ENCODE measurements around the gene KCNMB2.
"Not testable (repeated sequence)": the region's sequence is repeated elsewhere in the genome, so short reads cannot be mapped to it uniquely, and the experiment has no call there.

The KCNMB2 gene

DNA sequence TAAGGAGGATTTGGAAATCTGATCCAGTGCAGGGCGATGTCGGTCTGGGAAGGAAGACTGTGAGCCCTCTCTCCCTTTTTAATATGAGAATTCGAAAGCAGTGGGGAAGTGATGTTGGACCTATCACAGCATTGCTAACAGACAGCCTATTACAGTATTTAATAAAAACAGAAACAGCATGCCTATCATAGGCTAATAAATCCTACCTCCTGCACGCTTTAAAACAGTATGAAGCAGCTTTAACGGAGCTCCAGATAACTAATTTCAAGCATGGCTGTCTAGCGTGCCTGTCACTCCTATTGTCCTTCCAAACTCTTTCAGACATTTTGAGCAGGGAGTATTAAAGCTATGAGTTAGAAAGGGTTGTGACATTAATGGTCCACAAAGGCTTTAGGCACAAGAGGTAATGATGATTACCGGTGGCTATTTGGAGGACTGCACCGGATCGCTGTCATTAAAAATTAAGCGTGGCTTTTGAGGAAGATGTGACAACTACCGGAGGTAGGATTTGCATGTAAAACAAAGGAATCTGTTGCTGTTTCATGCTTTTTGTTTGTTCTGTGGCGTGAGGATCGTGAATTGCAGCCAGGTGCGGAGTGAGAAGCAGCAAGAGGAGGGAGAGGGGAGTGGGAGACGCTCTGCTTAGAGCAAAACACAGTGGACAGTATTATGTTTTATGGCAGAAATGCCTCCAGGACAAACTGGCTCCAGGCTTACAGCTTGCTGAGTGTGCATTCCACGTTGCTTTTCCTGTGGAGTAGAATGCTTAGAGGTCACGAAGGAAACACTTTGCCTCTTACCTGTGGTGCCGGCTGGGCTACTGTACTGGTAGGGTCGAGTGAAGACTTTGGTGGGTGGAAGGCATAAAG lies at the start of gene KCNMB2:
TSS of gene KCNMB2 (plus strand) at position 226 of the 869 bp plus-strand sequence.
- peak in 4 of 14 donors; percentile 1 to 22 (median 4) for DNase-seq

DNA sequence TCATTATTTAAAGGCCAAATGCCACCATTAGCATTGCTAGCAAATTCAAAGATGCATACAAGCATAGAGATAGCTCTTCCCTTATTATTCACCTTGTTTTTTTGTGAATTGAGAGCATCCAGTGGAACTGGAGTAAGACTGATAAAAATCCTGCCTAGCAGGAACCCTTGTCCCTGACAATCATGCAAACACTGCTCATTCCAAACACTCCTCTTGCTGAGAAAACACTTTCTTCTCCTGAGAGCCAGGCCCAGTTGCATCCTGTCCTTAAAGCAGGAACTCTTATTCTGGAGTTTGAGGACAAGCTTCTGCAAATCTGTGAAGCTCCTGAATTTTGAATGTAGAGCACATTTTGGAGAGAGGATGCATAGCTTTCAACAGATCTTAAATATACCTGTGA lies 49.3 kb upstream of the KCNMB2 start:
- no peak for DNase-seq

DNA sequence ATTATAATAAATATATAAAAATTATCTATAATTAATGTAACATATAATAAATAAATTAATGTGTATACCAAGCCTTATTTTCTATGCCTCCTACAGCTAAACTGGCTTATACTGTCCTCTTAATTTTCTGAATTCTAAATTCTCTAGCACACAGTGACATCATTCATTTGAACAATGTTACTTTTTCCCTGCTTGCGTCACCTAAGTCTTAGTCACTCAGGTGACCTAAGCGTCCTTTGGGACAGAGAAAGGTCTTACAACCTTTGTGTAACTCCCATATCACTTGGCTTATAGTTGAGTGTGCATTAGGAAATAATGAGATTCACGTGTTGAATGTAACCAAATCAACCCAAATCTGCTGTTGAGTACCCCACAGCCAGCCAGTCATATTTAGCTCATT lies 48.5 kb upstream of the KCNMB2 start:
- DNase-seq, result no peak

DNA sequence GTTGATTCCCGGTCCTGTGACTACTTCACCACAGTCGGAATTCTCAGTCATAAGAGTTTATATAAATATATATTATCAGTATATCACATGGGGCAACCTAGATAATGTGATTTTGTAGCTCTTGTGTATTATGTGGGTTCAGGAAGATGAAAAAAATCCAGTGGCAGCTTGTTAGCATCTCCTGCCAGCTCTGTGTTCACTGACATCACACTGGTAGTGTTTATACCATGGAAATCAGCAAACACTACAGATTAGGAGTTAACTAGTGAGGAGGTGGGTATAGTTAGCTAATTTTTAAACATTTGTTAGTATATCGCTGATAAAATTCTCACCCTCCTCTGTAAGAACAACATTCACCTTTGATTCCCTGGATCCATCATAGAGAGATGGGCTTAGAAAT lies 44.5 kb upstream of the KCNMB2 start:
- no peak for DNase-seq

DNA sequence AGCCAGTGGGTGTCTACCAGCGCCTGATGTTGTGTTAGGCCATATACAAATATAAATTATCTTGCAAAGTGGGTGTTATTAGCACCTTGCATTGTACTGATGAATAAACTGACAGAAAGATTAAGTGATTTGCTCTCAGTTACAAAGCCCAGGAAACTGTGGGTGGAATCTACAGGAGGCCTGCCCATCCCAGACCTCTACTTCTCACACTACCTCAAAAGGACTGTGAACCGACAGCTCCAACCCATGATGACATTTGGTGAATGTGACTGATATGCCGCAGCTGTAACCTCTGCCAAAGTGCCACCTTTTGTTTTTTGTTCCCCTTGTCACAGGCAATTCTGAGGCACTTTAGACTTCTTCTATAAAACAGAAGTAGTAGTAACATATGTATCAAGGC lies 43.7 kb upstream of the KCNMB2 start:
- DNase-seq, result no peak

DNA sequence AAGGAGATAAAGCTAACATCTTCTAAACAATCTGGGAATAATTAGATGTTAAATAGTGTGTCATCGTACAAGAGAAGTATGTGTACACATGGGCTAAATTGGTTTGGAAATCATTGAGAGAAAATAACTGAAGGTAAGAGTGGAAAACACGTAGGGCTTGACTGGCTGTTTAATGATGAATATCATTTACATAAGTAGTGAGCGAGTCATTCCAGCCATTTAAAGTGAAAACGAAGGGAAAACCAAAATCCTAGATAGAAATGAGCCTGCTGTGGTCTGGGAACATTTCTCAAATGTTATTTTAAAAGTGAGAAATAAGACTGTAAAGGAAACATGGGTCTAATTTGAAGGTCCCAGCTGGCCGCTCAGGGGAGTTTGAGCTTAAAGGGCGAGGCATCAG lies 41.9 kb upstream of the KCNMB2 start:
- DNase-seq, result no peak

DNA sequence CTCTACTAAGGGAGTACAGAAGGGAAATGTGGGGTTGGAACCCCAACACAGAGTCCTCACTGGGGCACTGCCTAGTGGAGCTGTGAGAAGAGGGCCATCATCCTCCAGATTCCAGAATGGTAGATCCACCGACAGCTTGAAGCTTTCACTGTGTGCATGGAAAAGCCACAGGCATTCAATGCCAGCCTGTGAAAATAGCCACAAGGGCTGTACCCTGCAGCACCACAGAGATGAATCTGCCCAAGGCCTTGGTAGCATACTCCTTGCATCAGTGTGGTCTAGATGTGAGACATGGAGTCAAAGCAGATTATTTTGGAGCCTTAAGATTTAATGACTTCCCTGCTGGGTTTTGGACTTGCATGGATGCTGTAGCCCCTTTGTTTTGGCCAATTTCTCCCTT lies 39.3 kb upstream of the KCNMB2 start:
- DNase-seq, result no peak

DNA sequence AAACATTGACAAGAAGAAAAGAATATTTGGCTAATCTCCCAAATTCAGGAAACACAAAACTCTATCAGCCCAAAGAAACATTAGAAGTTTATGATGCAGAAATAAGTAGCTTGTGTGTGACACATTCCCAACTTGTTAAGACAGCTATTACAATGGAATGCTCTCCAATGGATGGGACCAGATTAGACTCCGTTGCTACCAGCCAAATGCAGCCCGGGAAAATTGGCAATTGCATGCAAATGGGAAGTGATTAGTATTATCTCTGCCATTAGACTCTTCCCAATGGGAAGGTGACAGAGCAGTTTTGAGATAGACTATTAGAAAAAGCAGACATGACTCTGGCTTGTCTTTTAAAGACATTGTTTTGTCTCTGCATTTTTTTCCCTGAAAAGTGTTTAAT lies 37.4 kb upstream of the KCNMB2 start:
- no peak for DNase-seq

DNA sequence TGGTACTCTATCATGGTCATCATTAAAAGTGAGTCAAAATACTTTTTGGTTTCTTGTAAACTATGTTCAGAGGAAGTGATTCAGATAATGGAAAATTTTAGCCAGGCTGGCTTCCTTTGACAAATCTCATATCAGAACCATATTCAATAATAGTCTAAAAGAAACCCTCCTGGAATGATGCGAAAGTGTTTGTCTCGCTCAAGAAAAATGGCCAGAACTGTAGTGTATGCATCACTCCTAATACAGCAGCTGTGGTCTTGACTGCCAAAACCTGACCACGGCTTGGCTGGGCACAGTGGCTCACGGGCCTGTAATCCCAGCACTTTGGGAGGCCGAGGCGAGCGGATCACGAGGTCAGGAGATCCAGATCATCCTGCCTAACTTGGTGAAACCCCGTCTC lies 35.6 kb upstream of the KCNMB2 start:
- no peak for DNase-seq

DNA sequence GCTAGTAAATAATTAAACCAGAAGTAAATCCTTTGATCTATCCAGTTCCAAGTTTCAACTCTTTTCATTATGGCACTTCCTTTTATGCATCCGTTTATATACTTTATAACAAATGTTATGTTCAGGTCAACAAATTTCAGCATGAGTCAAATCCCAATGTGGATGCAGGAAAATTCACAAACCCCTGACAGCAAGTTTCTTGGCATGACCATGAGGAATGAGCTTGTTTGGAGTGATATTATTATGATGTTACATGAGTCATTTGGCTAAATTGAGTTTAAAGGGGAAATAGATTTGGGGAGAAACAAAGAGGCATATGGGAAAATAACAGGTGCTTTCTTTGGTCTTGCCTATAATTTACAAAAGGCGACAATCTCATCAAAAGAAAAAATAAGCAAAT lies 32.1 kb upstream of the KCNMB2 start:
- no peak for DNase-seq

DNA sequence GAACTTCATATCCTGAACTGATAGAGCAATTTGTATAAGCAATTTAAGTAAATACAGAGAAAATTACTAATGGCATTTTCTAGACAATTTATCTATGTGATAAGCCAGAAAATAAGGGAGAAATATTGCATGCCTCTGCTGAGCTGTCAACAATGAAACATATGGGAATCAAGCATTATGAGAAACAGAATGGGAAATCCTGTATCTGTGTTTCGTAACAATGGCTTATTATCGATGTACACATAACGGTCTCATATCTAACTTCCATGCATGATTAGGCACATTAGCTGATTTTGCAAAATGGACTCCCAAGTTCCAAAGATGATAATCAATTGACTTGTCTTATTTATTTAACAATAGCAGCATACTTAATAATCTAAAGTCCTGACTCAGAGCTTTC lies 30.4 kb upstream of the KCNMB2 start:
- DNase-seq, result no peak

DNA sequence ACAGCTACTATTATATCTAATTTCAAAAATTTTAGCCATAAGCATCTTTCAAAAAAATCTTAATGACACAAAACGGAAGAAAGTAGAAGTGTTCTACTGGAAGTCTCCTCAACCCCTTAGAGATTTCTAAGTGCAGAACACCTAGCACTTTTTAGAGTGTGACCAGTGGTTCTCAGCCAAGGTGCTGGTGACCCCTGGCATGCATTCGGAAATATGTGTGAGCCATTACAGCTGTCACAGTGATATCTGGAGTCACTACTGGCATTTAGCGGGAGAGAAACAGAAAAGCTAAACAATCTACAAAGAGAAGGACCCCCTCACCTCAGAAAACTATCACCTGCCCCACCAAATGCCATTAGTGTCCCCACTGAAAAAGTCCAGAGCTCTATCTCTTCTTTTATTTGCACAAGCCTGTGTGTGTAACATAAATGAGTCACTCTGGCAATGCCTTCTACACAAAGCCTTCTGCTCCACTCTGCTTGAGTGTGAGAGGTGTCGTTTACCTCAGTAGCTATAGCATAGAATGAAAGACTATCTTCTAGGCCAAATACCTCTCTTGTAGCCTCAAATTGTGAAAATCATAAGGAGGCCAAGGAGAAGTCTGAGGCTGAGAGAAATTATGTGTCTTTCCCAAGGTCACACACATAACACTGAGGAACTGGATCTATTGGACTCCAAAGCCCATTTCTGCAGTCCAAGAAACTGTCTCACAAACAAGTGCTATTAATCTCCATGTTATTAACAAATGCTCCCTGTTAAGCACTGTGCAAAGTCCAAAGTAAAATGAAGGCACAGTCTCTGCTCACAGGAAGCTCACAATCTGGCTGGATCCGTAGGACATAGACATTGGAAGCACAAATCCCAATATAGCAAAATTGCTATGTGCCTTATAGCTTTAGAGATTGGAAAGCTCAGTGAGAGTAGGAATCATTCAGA lies 28.5 kb upstream of the KCNMB2 start:
- no peak for DNase-seq

DNA sequence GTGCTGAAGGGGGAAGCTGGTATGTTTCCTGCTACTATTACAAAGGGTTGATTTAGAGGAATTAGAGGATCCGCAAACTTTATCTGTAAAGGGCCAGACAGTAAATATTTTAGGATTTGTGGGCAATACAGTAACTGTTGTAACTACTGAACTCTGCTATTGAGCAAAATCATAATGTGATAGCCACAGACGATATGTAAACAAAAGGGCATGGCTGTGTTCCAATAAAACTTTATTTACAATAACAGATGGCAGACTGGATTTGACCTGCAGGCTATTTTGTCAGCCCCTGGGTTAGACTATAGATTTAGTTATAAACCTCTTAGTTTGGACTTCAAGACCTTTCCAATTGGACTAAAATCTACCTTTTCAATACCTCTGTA lies 27.8 kb upstream of the KCNMB2 start:
- DNase-seq, result no peak

DNA sequence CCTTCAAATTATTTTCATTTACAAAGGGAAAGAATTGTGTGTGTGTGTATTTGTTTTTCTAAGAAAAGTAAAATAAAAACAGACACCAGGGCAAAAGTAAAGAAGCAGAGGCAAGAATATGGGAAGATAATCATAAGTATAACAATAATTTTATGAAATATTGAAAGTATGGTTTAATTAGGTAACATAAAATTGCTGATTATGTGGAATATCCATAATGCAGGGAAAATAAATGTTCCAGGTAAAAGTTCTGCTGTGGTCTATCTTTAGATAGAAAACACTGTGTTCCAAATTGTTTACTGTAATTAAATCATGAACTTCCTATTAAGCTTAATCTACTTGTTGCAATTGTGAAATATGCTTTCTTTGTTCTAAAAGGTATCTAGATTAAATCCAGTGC lies 25.7 kb upstream of the KCNMB2 start:
- no peak for DNase-seq

DNA sequence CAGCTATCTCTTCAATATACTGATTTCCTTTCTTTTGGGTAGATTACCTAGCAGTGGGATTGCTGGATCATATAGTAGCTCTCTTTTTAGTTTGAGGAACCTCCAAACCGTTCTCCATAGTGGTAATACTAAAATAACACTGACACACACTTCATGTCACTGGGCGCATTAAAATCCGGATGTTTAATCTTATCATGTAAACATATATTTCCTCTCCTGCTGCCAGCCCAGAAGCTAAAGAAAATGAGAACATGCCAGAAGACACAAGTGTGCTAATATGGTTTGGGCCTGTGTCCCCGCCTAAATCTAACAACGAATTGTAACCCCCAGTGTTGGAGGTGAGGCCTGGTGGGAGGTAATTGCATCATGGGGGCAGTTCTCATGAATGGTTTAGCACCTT lies 23.6 kb upstream of the KCNMB2 start:
- no peak for DNase-seq

DNA sequence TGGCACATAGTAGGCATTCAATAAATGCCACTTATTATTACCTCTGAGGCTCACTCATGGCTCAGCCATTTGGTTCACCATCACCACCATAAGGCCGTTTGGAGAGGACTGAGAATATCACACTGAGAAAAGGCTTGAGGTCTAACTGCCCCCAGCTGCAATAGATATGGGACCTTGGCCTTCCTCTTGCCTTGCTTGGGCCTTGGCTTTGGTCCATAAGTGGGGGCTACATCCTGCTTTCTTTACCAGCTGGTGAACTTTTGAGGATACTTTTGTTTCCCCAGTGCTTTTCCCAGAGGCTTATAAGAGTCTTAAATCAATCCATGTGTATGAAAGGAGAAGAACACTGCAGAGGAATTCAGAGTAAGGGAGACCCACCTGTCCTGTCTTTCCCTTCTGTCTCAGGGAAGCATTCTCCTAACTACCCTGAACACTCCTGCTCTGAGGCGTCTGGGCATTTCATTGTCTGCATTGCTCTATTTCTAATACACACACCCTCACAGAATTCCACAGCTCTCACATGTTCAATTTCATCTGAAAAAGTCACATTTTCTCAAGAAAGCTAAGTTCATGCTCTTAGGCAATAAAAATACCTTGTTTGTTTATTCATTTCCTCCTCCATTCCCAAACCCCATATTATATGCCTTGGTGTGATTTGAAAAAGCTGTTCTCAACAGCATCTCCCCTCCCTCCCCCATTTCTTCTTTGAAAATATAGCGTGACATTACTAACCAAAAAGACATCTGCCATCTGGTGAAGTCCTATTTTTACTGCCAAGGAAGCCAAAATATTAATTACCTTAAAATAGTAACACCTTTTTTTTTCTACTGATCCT lies 22.5 kb upstream of the KCNMB2 start:
- no peak for DNase-seq

DNA sequence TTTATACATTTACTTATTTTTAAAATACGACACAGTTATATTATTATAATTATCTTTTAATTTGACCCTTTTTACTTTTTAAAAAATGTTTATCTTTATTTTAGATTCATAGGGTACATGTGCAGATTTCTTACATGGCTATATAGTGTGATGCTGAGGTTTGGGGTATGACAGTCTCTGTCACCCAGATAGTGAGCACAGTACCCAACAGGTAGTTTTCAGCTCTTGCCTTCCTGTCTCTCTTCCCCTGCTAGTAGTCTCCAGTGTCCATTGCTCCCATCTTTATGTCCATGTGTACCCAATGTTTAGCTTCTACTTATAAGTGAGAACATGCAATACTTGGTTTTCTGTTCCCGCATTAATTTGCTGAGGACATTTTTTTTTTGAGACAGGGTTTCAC lies 21.8 kb upstream of the KCNMB2 start:
- DNase-seq, result no peak

DNA sequence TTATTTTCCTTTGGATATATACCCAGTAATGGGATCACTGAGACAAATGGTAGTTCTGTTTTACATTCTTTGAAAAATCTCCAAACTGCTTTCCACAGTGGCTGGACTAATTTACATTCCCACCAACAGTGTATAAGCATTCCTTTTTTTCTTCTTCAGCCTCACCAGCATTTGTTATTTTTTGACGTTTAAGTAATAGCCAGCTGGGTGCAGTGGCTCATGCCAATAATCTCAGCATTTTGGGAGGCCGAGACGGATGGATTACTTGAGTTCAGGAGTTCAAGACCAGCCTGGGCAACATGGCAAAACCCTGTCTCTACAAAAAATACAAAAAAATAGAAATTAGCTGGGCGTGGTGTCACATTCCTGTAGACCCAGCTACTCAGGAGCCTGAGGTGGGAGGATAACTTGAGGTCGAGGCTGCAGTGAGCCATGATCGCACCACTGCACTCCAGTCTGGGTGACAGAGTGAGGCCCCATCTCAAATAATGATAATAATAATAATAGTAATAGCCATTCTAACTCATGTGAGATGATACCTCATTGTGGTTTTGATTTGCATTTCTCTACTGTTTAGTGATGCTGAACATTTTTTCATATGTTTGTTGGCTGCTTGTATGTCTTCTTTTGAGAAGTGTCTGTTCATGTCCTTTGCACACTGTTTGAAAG lies 21.0 kb upstream of the KCNMB2 start:
- not testable (repeated sequence) for DNase-seq

DNA sequence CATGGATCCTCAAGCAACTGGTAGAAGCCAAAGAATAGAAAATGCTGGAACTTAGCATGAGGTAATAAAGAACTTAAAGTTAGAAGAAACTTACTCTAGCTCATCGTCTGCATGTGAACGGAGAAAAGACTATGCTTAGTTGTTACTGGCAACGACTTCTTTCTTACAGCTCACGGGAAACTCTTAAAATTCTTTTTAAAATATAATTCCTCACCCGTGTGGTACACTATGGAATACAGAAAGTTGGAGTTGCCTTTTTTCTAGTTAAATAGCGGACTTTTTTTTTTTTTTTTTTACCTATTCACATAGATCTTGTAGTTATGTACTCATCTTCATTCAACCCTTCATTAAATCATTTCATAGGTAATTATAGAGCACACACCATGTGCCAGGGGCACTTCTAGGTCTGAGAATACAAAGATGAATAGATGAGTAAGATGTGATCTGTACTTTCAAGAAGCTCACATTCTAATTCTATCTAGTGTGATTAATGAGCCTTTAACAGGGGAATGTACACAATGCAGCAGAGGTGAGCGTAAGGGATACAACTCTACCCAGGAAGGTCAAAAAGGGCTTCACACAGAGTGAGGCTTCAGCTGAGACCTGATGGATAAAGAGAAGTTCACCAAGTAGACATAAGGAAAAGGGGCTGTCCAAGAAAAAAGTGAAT lies 18.4 kb upstream of the KCNMB2 start:
- no peak for DNase-seq

DNA sequence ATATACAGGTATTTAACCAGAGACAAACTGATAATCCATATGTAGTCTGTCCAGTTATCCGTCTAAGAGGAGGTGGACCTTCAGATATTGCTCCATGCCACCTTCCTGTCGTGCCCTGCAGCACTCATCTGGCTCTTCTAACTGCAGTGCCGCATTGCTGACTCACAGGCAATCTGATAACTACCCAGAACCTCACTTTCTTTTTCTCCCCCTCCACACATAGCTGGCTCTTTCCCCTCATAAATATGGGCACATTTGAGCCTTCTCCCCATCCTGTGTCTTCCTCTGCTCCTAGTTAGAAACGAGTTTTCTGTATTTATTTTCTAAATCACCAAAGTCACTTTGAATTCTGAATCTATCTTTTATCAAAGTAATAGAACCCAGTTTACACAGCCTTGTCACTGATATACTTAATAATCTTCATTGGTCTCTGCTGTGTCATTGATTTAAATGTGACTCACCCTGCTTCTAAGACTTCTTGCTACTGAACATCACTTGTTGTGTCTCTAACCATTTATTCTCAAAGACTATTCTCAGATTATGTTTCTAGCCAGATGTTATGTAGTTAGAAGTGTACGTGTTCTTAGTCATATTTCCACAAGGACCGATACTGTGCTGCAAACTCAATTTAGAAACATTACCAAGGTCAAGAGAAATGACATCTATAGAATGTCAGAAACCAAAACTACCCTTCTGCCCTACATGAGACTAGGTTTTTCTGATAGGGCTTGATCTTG lies 17.4 kb upstream of the KCNMB2 start:
- DNase-seq, result no peak

DNA sequence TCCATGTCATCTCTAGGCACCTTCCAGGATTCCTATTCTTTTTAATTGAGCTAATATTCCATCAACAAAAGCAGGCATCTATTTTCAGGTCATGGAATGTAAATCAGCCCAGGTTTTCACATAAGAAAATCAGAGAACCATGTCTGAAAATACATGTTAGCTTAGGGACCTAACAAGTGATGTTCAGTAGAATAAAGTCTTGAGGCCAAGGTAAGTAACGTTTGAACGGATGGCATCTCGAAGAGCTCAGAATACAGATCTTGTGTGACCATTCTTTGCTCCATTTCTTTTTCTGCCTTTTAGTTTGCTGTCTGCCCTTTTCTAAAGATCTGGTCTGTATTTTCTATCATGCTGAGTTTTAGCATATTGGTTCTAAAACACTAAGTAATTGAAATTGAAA lies 16.5 kb upstream of the KCNMB2 start:
- no peak for DNase-seq
